Measurements from ENCODE around the gene MYL5. TPM values are rescaled to one million over a fixed set of nuclear protein-coding genes. Genes with fewer than 3 reads are reported as not detected.

MYL5 gene
- total RNA-seq, 4 donors from 2014 or later = 16.0 to 37.7 (median 20.1) TPM

DNA sequence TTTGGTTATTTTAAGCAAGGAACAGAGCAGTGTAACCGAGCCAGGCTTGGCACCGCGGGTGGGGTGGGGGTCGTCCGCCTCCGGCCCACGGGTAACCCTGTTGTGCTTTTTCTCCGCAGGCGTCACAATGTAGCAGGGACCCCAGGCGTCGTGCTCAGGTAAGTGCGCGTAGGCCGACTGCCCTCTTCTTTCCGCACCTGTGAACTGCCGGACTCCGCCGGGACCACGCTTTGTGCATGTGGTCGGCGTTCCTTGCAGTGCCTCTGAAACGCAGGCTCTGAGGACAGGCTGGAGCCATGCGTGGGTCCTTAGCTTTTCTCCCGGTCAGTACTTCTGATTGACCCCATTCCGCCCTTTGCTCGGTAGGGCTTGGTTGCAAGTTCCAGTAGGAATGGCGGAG lies 56.2 kb downstream of the MYL5 start:
- TF ChIP-seq, protein P1, sequence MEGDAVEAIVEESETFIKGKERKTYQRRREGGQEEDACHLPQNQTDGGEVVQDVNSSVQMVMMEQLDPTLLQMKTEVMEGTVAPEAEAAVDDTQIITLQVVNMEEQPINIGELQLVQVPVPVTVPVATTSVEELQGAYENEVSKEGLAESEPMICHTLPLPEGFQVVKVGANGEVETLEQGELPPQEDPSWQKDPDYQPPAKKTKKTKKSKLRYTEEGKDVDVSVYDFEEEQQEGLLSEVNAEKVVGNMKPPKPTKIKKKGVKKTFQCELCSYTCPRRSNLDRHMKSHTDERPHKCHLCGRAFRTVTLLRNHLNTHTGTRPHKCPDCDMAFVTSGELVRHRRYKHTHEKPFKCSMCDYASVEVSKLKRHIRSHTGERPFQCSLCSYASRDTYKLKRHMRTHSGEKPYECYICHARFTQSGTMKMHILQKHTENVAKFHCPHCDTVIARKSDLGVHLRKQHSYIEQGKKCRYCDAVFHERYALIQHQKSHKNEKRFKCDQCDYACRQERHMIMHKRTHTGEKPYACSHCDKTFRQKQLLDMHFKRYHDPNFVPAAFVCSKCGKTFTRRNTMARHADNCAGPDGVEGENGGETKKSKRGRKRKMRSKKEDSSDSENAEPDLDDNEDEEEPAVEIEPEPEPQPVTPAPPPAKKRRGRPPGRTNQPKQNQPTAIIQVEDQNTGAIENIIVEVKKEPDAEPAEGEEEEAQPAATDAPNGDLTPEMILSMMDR (IDR thresholded peaks at IDR 0.05; ENCODE audit: low read depth) = no peak

Other genes starting within 250 kb of the MYL5 start
- 10 to 100 TPM; 20.1 to 41.1 (median 28.2) TPM for gene ZNF721, start 175.4 kb upstream of the MYL5 start, total RNA-seq
- 10 to 100 TPM; 47.3 to 69.1 (median 48.9) TPM for gene PIGG, start 175.3 kb upstream of the MYL5 start, total RNA-seq
- not detected for gene TMEM271, start 98.2 kb upstream of the MYL5 start, total RNA-seq
- 1 to 10 TPM in 3 of 4 donors, not detected in 1; 2.0 to 5.9 (median 3.8) TPM for gene PDE6B, start 49.0 kb upstream of the MYL5 start, total RNA-seq
- gene ATP5ME, start 266 bp upstream of the MYL5 start, total RNA-seq = 100 to 1,000 TPM; 123 to 273 (median 193) TPM
- gene SLC49A3, start 14.6 kb downstream of the MYL5 start, total RNA-seq = 10 to 100 TPM in 3 of 4 donors, 1 to 10 TPM in 1; 7.8 to 20.1 (median 14.4) TPM
- gene PCGF3, start 31.3 kb downstream of the MYL5 start, total RNA-seq = 10 to 100 TPM; 36.7 to 72.2 (median 55.0) TPM
- 1 to 10 TPM in 1 of 4 donors, under 1 TPM in 3; 0.34 to 3.8 (median 0.74) TPM for gene CPLX1, start 151.6 kb downstream of the MYL5 start, total RNA-seq